Measurements from ENCODE around the gene NKX2-2. TPM values are rescaled to one million over a fixed set of nuclear protein-coding genes. Genes with fewer than 3 reads are reported as not detected.

NKX2-2 gene
- total and polyA plus RNA-seq, 2 donors, result 0.05 to 0.09 TPM

- Histone ChIP-seq H3K4me3 (ENCODE audit: low read length in 2 of 2) (no peak overlapping the region), H3K27me3 (ENCODE audit: control insufficient read depth in 2 of 2, insufficient read depth in 1 of 2, low read length in 1 of 2) (peaks cover 98 to 99% of the 10 kb centered on the region in 2 donors), H3K27ac (ENCODE audit: low read depth in 1 of 2, low read length in 1 of 2) (no peak overlapping the region), H3K4me1 (ENCODE audit: control insufficient read depth in 2 of 2, insufficient read depth in 2 of 2, low read length in 2 of 2) (peaks cover 0 to 10% of the 10 kb centered on the region in 2 donors), H3K9me3 (ENCODE audit: control insufficient read depth in 2 of 2, insufficient read depth in 1 of 2, low read length in 1 of 2) (peaks cover 0 to 3% of the 10 kb centered on the region in 2 donors), H3K36me3 (ENCODE audit: control insufficient read depth in 2 of 2, insufficient read depth in 2 of 2, low read length in 1 of 2) (no peaks in the 10 kb centered on the region)
- no peak for DNase-seq (ENCODE audit: low read depth in 6 of 9, low spot score in 9 of 9)
- 12% methylated on average over 18 of the region's 18 CpGs for WGBS
Measured at GRCh38 chr20:21511485-21511849, 2.4 kb downstream of the NKX2-2 start.

GRCh38 chr20:21510414-21511384 lies 3.2 kb downstream of the NKX2-2 start:
- Histone ChIP-seq H3K36me3 (ENCODE audit: control insufficient read depth in 2 of 2, insufficient read depth in 2 of 2, low read length in 1 of 2) (no peaks in the 10 kb centered on the region), H3K4me1 (ENCODE audit: control insufficient read depth in 2 of 2, insufficient read depth in 2 of 2, low read length in 2 of 2) (peaks cover 0 to 11% of the 10 kb centered on the region in 2 donors), H3K27me3 (ENCODE audit: control insufficient read depth in 2 of 2, insufficient read depth in 1 of 2, low read length in 1 of 2) (peaks cover 98 to 99% of the 10 kb centered on the region in 2 donors), H3K9me3 (ENCODE audit: control insufficient read depth in 2 of 2, insufficient read depth in 1 of 2, low read length in 1 of 2) (peaks cover 0 to 3% of the 10 kb centered on the region in 2 donors), H3K27ac (ENCODE audit: low read depth in 1 of 2, low read length in 1 of 2) (no peak overlapping the region), H3K4me3 (ENCODE audit: low read length in 2 of 2) (peak overlapping the region in 1 of 2 donors; percentile 30)
- no peak for DNase-seq (ENCODE audit: low read depth in 6 of 9, low spot score in 9 of 9)
- WGBS, result 5% methylated on average over 62 of the region's 62 CpGs

- WGBS, result 5% methylated on average over 43 of the region's 43 CpGs
- H3K4me1 ChIP-seq (ENCODE audit: control insufficient read depth in 2 of 2, insufficient read depth in 2 of 2, low read length in 2 of 2), result peaks cover 0 to 16% of the 10 kb centered on the region in 2 donors
- peaks cover 98 to 99% of the 10 kb centered on the region in 2 donors for H3K27me3 ChIP-seq (ENCODE audit: control insufficient read depth in 2 of 2, insufficient read depth in 1 of 2, low read length in 1 of 2)
Measured at GRCh38 chr20:21509597-21510371, 4.1 kb downstream of the NKX2-2 start.

GRCh38 chr20:21509079-21509596 lies 4.7 kb downstream of the NKX2-2 start:
- no peak for DNase-seq (ENCODE audit: low read depth in 6 of 9, low spot score in 9 of 9)
- Histone ChIP-seq H3K9me3 (ENCODE audit: control insufficient read depth in 2 of 2, insufficient read depth in 1 of 2, low read length in 1 of 2) (peaks cover 0 to 3% of the 10 kb centered on the region in 2 donors), H3K36me3 (ENCODE audit: control insufficient read depth in 2 of 2, insufficient read depth in 2 of 2, low read length in 1 of 2) (no peaks in the 10 kb centered on the region), H3K27ac (ENCODE audit: low read depth in 1 of 2, low read length in 1 of 2) (no peak overlapping the region), H3K4me3 (ENCODE audit: low read length in 2 of 2) (no peak overlapping the region), H3K4me1 (ENCODE audit: control insufficient read depth in 2 of 2, insufficient read depth in 2 of 2, low read length in 2 of 2) (peaks cover 0 to 16% of the 10 kb centered on the region in 2 donors), H3K27me3 (ENCODE audit: control insufficient read depth in 2 of 2, insufficient read depth in 1 of 2, low read length in 1 of 2) (peaks cover 96 to 99% of the 10 kb centered on the region in 2 donors)
- 12% methylated on average over 12 of the region's 12 CpGs for WGBS

More at GRCh38 chr20:21509597-21510371, 4.1 kb downstream of the NKX2-2 start:
- no peak overlapping the region for H3K27ac ChIP-seq (ENCODE audit: low read depth in 1 of 2, low read length in 1 of 2)
- H3K9me3 ChIP-seq (ENCODE audit: control insufficient read depth in 2 of 2, insufficient read depth in 1 of 2, low read length in 1 of 2), result peaks cover 0 to 3% of the 10 kb centered on the region in 2 donors
- H3K36me3 ChIP-seq (ENCODE audit: control insufficient read depth in 2 of 2, insufficient read depth in 2 of 2, low read length in 1 of 2), result no peaks in the 10 kb centered on the region
- no peak for DNase-seq (ENCODE audit: low read depth in 6 of 9, low spot score in 9 of 9)
- H3K4me3 ChIP-seq (ENCODE audit: low read length in 2 of 2), result peak overlapping the region in 1 of 2 donors; percentile 30

- Histone ChIP-seq H3K4me3 (ENCODE audit: low read length in 2 of 2) (no peak overlapping the region), H3K36me3 (ENCODE audit: control insufficient read depth in 2 of 2, insufficient read depth in 2 of 2, low read length in 1 of 2) (no peaks in the 10 kb centered on the region), H3K27me3 (ENCODE audit: control insufficient read depth in 2 of 2, insufficient read depth in 1 of 2, low read length in 1 of 2) (peaks cover 89 to 94% of the 10 kb centered on the region in 2 donors), H3K27ac (ENCODE audit: low read depth in 1 of 2, low read length in 1 of 2) (no peak overlapping the region), H3K4me1 (ENCODE audit: control insufficient read depth in 2 of 2, insufficient read depth in 2 of 2, low read length in 2 of 2) (peaks cover 0 to 16% of the 10 kb centered on the region in 2 donors), H3K9me3 (ENCODE audit: control insufficient read depth in 2 of 2, insufficient read depth in 1 of 2, low read length in 1 of 2) (peaks cover 0 to 3% of the 10 kb centered on the region in 2 donors)
- WGBS, result 9% methylated on average over 47 of the region's 47 CpGs
- no peak for DNase-seq (ENCODE audit: low read depth in 6 of 9, low spot score in 9 of 9)
Measured at GRCh38 chr20:21508230-21509078, 5.4 kb downstream of the NKX2-2 start.

GRCh38 chr20:21507400-21508229 lies 6.2 kb downstream of the NKX2-2 start:
- Histone ChIP-seq H3K27me3 (ENCODE audit: control insufficient read depth in 2 of 2, insufficient read depth in 1 of 2, low read length in 1 of 2) (peaks cover 81 to 92% of the 10 kb centered on the region in 2 donors), H3K4me1 (ENCODE audit: control insufficient read depth in 2 of 2, insufficient read depth in 2 of 2, low read length in 2 of 2) (peaks cover 0 to 16% of the 10 kb centered on the region in 2 donors), H3K27ac (ENCODE audit: low read depth in 1 of 2, low read length in 1 of 2) (no peak overlapping the region), H3K36me3 (ENCODE audit: control insufficient read depth in 2 of 2, insufficient read depth in 2 of 2, low read length in 1 of 2) (no peaks in the 10 kb centered on the region), H3K4me3 (ENCODE audit: low read length in 2 of 2) (no peak overlapping the region), H3K9me3 (ENCODE audit: control insufficient read depth in 2 of 2, insufficient read depth in 1 of 2, low read length in 1 of 2) (peaks cover 0 to 3% of the 10 kb centered on the region in 2 donors)
- no peak for DNase-seq (ENCODE audit: low read depth in 6 of 9, low spot score in 9 of 9)
- 11% methylated on average over 44 of the region's 44 CpGs for WGBS

- no peaks in the 10 kb centered on the region for H3K36me3 ChIP-seq (ENCODE audit: control insufficient read depth in 2 of 2, insufficient read depth in 2 of 2, low read length in 1 of 2)
- peak in 8 of 9 donors; percentile 8 to 65 (median 43) for DNase-seq (ENCODE audit: low read depth in 6 of 9, low spot score in 9 of 9)
- 3% methylated on average over 95 of the region's 95 CpGs for WGBS
- H3K9me3 ChIP-seq (ENCODE audit: control insufficient read depth in 2 of 2, insufficient read depth in 1 of 2, low read length in 1 of 2), result peaks cover 0 to 3% of the 10 kb centered on the region in 2 donors
- H3K4me1 ChIP-seq (ENCODE audit: control insufficient read depth in 2 of 2, insufficient read depth in 2 of 2, low read length in 2 of 2), result peaks cover 0 to 10% of the 10 kb centered on the region in 2 donors
- peak overlapping the region in 1 of 2 donors; percentile 12 for H3K4me3 ChIP-seq (ENCODE audit: low read length in 2 of 2)
- H3K27ac ChIP-seq (ENCODE audit: low read depth in 1 of 2, low read length in 1 of 2), result no peak overlapping the region
- H3K27me3 ChIP-seq (ENCODE audit: control insufficient read depth in 2 of 2, insufficient read depth in 1 of 2, low read length in 1 of 2), result peaks cover 67 to 82% of the 10 kb centered on the region in 2 donors
Measured at GRCh38 chr20:21505810-21506530, 7.9 kb downstream of the NKX2-2 start.

All from thymus (tissue), 11 donors.